SK-N-SH (cell line): ENCODE data around the gene KRT37.

Experiments used
- CTCF ChIP-seq: fragments of 200-600 bp; sonication (generic); IDR thresholded peaks from 2 replicates; pipeline ENCODE4 v1.6.1; 2017; ENCODE audit warnings: antibody characterized with exemption, mild to moderate bottlenecking, moderate library complexity
- EZH2phosphoT487 ChIP-seq: fragments of 200-600 bp; sonication (generic); IDR thresholded peaks from 2 replicates; pipeline ENCODE4 v1.6.1; 2017; ENCODE audit warnings: low read depth, mixed run types, mild to moderate bottlenecking, antibody characterized with exemption, moderate library complexity, borderline replicate concordance
- JUND ChIP-seq: IDR thresholded peaks from 2 replicates; pipeline ENCODE4 v1.4.0; 2012
- RFX5 ChIP-seq: IDR thresholded peaks from 2 replicates; pipeline ENCODE4 v1.6.1; 2012; ENCODE audit warnings: mild to moderate bottlenecking, improper control_type of control experiment, low read length
- USF2 ChIP-seq: fragments of 150-350 bp; IDR thresholded peaks from 2 replicates; pipeline ENCODE4 v1.6.1; 2017; ENCODE audit warnings: antibody characterized with exemption, low read length, low read depth, borderline replicate concordance
- TF ChIP-seq, protein P1 (sequence below): IDR thresholded peaks from 2 replicates; pipeline ENCODE4 v1.6.1; 2012; ENCODE audit warnings: mild to moderate bottlenecking, low read depth, low read length, moderate library complexity
- TF ChIP-seq, protein P2 (sequence below): IDR thresholded peaks from 2 replicates; pipeline ENCODE4 v1.4.0; 2012; ENCODE audit warnings: low read depth, borderline replicate concordance

GRCh38 chr17:41411072-41411840 is 13.1 kb downstream of the KRT37 start:
- TF ChIP-seq CTCF (no peak), RFX5 (no peak), JUND (no peak), USF2 (no peak), EZH2phosphoT487 (no peak)
- TF ChIP-seq, protein P1, sequence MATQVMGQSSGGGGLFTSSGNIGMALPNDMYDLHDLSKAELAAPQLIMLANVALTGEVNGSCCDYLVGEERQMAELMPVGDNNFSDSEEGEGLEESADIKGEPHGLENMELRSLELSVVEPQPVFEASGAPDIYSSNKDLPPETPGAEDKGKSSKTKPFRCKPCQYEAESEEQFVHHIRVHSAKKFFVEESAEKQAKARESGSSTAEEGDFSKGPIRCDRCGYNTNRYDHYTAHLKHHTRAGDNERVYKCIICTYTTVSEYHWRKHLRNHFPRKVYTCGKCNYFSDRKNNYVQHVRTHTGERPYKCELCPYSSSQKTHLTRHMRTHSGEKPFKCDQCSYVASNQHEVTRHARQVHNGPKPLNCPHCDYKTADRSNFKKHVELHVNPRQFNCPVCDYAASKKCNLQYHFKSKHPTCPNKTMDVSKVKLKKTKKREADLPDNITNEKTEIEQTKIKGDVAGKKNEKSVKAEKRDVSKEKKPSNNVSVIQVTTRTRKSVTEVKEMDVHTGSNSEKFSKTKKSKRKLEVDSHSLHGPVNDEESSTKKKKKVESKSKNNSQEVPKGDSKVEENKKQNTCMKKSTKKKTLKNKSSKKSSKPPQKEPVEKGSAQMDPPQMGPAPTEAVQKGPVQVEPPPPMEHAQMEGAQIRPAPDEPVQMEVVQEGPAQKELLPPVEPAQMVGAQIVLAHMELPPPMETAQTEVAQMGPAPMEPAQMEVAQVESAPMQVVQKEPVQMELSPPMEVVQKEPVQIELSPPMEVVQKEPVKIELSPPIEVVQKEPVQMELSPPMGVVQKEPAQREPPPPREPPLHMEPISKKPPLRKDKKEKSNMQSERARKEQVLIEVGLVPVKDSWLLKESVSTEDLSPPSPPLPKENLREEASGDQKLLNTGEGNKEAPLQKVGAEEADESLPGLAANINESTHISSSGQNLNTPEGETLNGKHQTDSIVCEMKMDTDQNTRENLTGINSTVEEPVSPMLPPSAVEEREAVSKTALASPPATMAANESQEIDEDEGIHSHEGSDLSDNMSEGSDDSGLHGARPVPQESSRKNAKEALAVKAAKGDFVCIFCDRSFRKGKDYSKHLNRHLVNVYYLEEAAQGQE: no peak
- TF ChIP-seq, protein P2, sequence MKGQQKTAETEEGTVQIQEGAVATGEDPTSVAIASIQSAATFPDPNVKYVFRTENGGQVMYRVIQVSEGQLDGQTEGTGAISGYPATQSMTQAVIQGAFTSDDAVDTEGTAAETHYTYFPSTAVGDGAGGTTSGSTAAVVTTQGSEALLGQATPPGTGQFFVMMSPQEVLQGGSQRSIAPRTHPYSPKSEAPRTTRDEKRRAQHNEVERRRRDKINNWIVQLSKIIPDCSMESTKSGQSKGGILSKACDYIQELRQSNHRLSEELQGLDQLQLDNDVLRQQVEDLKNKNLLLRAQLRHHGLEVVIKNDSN: no peak
